Memory B cell (primary cell): ENCODE data around the gene METTL3.

Experiments used
- ATAC-seq: fragments of 150-1000 bp; cut with Tn5 transposase; 2 replicates; pipeline ENCODE4 v1.10.0; 2021; ENCODE audit warnings: low read depth, mild to moderate bottlenecking, moderate library complexity
- DNase-seq, 2 donors: peaks; one replicate each; pipeline ENCODE4 v3.0.0; 2022; ENCODE audit warnings: low spot score in 2 of 2
- H3K27ac Mint-ChIP-seq: one replicate; pipeline ENCODE4 v1.8.0; 2022; ENCODE audit warnings: mild to moderate bottlenecking, moderate library complexity, mixed read lengths
- H3K27me3 Mint-ChIP-seq: one replicate; pipeline ENCODE4 v1.8.0; 2022; ENCODE audit warnings: mixed read lengths
- H3K36me3 Mint-ChIP-seq: one replicate; pipeline ENCODE4 v1.8.0; 2022; ENCODE audit warnings: mild to moderate bottlenecking, mixed read lengths
- H3K4me1 Mint-ChIP-seq: one replicate; pipeline ENCODE4 v1.8.0; 2022; ENCODE audit warnings: mixed read lengths
- H3K4me3 Mint-ChIP-seq: one replicate; pipeline ENCODE4 v1.8.0; 2022; ENCODE audit warnings: mild to moderate bottlenecking, moderate library complexity, mixed read lengths
- H3K9me3 Mint-ChIP-seq: one replicate; pipeline ENCODE4 v1.8.0; 2022; ENCODE audit warnings: mixed read lengths

METTL3 gene

DNA sequence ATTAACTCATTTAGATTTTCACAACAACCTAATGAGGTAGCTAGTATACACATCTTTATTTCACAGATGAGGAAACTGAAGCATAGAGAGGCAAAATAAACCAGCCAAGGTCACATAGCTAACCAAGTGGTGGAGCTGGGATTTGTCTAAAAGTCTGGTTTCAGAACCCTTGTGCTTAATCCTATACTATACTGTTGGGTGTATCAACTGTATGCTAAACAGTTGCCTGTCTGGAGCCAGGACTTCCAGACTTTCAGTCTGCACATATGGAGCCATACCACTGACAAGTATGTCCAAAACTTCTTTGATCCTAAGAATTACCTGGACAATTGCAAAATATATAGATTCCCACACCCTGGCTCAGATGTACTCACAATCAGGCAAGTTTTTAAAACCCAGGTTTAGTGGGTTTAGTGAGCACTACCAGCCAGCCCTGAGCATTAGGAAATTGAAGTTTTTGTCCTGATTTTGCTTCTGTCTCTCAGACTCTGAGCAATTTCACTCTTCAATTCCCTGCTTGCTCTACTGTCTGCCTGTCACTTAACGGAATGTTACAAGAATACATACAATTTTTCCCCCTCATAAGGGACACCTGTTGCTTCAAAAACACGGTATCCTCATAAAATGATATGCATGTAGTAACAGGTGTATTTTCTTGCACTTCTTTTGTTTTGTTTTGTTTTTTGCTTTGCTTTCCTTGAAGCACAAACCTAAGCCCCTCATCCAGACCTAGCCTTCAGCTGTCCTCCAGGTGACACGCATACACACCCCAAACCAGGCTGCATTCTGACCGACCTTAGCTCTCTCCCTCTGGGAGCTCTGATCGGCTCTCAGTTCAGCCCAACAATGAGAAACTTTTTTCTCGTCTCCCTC is 24.6 kb upstream of the METTL3 start:
- Mint-ChIP-seq H3K36me3 (no peaks in the 10 kb centered on the region), H3K9me3 (no peaks in the 10 kb centered on the region), H3K4me3 (no peak overlapping the region), H3K27ac (no peak overlapping the region), H3K4me1 (peaks cover 12% of the 10 kb centered on the region), H3K27me3 (peaks cover 41% of the 10 kb centered on the region)
- no peak for DNase-seq
- no peak for ATAC-seq

DNA sequence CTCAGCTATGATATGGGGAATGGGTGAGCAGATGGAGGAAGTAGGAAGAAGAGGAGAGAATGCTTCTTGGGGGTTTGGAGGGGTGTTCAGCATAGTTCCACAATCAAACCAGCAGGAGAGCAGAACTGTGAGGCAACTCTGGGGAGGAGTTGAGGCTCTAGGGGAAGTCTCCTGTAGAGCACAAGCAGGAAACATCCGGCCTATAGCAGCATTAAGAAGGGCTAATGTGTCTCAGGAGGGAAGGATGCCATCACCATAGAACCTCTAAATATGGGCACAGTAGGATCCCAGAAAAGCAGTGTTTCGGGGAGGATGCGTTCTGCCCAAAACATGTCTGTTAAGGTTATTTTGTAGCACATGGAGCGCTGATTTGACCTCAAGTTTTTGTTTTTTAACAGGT is 23.4 kb upstream of the METTL3 start:
- H3K4me3 Mint-ChIP-seq = no peak overlapping the region
- H3K27ac Mint-ChIP-seq = no peak overlapping the region
- DNase-seq (no peak), ATAC-seq (no peak)
- H3K36me3 Mint-ChIP-seq = no peaks in the 10 kb centered on the region
- H3K9me3 Mint-ChIP-seq = no peaks in the 10 kb centered on the region
- H3K4me1 Mint-ChIP-seq = peaks cover 12% of the 10 kb centered on the region
- H3K27me3 Mint-ChIP-seq = peaks cover 38% of the 10 kb centered on the region

DNA sequence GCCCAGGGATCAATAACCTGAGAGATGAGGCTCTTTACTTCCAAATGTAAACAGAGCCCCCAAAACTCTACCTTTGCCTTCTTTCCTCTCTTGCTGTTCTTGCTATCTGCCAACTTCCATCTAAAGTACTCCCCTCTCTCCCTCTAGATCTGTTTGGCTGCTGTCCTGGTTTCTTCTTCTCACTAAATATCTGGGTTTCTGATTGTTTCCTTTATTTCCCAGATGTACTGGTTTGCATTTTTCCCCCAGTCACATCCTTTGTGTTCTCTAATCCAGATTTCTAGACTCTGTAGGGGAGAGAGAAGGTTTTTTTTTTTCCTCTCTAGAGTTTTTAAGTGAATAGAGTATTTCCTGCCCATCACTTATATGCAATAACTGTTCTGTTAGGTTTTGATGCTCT is 22.2 kb upstream of the METTL3 start:
- ATAC-seq = no peak
- DNase-seq = no peak
- Mint-ChIP-seq H3K27ac (no peak overlapping the region), H3K9me3 (no peaks in the 10 kb centered on the region), H3K4me3 (no peak overlapping the region), H3K27me3 (peaks cover 30% of the 10 kb centered on the region), H3K36me3 (no peaks in the 10 kb centered on the region), H3K4me1 (peaks cover 12% of the 10 kb centered on the region)

DNA sequence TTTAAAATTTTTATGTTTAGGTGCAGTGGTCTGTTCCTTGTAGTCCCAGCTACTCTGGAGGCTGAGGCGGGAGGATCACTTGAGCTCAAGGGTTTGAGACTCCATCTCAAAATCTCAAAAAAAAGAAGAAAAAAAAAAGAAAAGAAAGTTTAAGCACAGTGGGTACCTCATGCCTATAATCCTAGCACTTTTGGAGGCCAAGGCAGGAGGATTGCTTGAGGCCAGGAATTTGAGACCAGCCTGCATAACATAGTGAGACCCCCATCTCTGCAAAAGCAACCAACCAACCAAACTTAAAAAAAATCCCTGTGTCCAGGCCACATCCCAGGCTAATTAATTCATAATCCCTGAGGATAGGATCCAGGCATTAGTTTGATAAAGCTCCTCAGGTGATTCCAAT is 18.4 kb upstream of the METTL3 start:
- H3K27ac Mint-ChIP-seq = no peak overlapping the region
- no peaks in the 10 kb centered on the region for H3K9me3 Mint-ChIP-seq
- no peak for DNase-seq
- H3K4me1 Mint-ChIP-seq = peaks cover 5% of the 10 kb centered on the region
- no peak for ATAC-seq
- H3K4me3 Mint-ChIP-seq = no peak overlapping the region
- no peaks in the 10 kb centered on the region for H3K36me3 Mint-ChIP-seq
- H3K27me3 Mint-ChIP-seq = peaks cover 13% of the 10 kb centered on the region

DNA sequence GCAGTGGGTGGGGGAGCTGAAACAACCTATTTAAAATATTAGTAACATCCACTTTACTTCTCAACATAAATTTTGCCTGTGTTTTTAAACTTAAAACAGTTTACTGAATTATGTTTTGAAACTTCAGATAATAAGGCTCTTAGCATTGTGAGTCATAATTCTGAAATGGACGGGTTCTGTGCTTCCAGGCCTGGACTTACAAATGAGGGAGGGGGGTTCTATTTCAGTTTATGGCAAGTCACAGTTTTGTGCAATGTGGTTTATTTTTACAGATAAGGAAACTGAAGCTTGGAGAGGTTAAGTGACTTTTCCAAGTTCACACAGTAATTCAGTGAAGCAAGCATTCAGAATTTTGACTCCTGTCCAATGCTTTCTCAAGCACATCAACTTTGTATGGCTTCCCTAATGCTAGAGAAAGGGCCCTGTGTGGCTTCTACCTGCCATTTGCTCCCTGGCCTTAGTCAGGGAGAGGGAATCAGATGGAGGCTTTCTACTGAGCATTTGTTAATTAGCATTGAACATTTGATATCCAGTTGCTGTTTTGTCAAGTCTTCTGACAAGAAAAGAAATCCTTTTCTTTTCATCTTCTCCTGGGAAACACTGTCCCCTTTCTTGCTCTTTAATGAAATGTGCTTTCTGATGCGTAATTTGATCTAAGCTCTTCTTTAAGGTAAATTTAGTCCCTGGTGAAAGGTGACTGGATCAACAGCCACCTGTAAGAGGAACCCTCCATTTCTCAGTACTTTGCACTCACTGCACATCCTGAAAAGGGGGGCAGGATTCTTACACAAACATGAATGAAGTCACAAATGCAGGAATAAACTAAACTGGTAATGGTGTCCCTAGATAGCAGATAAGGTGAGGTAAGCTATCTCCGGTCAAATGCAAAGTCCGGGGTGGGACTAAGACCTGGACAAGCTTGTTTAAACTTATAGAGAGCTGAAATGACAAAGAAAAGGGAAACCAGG is 17.5 kb upstream of the METTL3 start:
- DNase-seq (no peak), ATAC-seq (no peak)
- Mint-ChIP-seq H3K9me3 (no peaks in the 10 kb centered on the region), H3K4me1 (peaks cover 5% of the 10 kb centered on the region), H3K27ac (no peak overlapping the region), H3K4me3 (no peak overlapping the region), H3K36me3 (no peaks in the 10 kb centered on the region), H3K27me3 (peaks cover 12% of the 10 kb centered on the region)

DNA sequence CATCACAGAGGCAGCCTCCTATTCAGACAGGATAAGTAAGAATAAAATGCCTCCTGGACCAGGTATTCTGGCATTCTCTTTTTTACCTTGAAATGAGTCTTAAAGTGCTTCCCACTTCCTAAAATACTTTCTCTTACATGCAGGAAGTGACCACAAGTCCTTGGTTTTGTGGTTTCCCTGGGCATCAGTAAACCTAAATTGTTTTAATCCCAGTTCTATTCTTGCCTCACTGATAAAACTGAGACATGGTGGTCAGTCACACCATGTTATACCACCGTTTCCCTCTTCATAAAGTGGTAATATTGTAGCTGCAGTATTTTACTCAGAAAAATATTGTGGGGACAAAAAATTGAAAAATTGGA is 16.2 kb upstream of the METTL3 start:
- Mint-ChIP-seq H3K4me3 (peak overlapping the region; percentile 84), H3K27me3 (peaks cover 13% of the 10 kb centered on the region), H3K9me3 (no peaks in the 10 kb centered on the region), H3K4me1 (peaks cover 8% of the 10 kb centered on the region), H3K36me3 (no peaks in the 10 kb centered on the region), H3K27ac (no peak overlapping the region)
- no peak for DNase-seq
- ATAC-seq = no peak

DNA sequence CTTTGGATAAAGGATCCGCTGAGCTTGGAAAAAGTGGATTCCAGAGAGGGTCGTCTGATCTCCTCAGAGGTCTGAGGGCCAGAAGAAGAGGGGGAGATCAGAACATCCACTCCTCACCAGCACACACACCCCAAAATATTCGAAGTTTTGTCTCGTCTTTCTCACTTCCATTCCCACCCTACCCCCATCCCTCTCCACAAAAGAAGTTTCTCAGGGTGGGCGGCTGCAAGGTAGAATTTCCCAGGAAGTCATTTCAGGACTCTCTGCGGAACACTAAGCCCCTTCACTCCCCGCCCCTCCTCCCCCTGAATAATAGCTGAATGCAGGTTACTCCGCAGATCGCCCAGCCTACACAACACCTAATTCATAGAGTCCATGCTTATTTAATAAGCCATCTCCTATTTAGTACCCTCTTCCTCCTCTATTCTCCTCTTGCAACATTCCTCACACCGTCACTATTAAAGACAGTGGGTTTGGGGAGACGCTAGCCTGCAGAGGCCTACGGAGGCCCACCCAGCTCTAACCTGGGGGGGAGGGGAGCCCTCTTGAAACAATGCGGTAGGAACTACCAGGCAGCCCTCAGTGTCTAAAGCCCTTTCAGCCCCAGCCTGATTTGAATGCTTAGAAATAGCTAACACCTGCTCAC is 15.7 kb upstream of the METTL3 start:
- DNase-seq (no peak), ATAC-seq (no peak)
- Mint-ChIP-seq H3K36me3 (no peaks in the 10 kb centered on the region), H3K27me3 (peaks cover 11% of the 10 kb centered on the region), H3K27ac (no peak overlapping the region), H3K4me1 (peaks cover 8% of the 10 kb centered on the region), H3K4me3 (peak overlapping the region; percentile 84), H3K9me3 (no peaks in the 10 kb centered on the region)

DNA sequence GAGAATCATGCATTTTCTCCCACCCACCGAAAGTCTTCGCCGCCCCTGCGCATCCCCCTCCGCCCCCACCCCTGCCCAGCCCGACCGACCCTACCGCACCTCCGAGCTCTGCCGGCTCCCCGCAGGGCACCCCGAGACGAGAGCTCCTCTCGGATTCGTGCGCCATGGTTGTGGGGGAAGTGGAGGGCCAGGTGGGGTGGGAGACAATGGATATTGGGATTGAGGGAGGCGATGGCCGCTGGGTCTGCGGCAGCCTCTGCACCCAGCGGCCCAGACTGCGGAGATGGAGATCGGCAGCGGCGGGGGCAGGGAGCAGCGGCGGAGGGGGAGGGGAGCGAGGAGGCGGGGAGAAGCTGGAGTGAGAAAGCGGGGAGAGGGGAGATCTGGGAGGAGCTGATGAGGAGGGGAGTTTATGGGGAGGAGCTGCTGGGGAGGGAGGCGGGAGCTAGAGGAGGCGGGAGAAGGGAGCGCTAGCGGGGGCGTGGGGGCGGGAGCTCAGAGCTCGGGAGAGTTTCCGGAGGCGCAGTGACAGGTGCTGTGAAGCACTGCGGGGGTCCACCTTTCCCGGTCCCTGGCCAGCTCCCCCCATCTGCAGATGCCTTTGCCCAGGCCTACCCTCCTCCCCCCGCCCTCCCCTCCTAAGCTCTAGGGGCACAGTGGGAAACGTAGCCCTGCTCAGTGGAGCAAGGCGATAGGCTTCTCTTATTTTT is 15.0 kb upstream of the METTL3 start, which contains the start of gene SALL2:
SALL2 (minus strand) TSS at position 385 of the 710 bp plus-strand sequence; CDS start at position 166, 219 bp downstream.
- no peaks in the 10 kb centered on the region for H3K36me3 Mint-ChIP-seq
- DNase-seq (peak in 1 of 2 donors; percentile 22), ATAC-seq (peak; percentile 47)
- peak within 1 kb of the TSS; percentile 0 for H3K27ac Mint-ChIP-seq
- H3K4me1 Mint-ChIP-seq = peaks cover 8% of the 10 kb centered on the region
- no peaks in the 10 kb centered on the region for H3K9me3 Mint-ChIP-seq
- peak within 1 kb of the TSS; percentile 84 for H3K4me3 Mint-ChIP-seq
- peaks cover 12% of the 10 kb centered on the region for H3K27me3 Mint-ChIP-seq

DNA sequence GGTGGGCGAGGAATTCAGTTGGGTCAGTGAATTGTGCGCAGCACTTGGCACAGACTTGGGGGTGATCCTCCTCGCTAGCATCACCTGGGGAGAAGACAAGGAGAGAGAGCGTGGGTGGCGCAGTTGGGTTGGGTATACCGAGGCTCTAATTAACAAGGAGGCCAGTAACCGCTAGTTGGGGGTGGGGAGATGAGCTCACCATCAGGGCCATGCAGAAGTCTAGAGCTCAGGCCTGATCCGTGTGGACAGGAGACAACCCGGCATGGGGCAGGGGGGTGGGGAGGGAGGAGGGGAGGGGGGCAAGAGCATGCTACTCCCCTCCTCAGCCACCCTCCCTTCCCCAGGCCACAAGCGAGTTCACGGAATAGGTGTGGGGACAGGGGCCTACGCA is 14.4 kb upstream of the METTL3 start:
- Mint-ChIP-seq H3K4me1 (peaks cover 8% of the 10 kb centered on the region), H3K27ac (peak overlapping the region; percentile 0), H3K36me3 (no peaks in the 10 kb centered on the region), H3K4me3 (peak overlapping the region; percentile 84), H3K27me3 (peaks cover 11% of the 10 kb centered on the region), H3K9me3 (no peaks in the 10 kb centered on the region)
- ATAC-seq (no peak), DNase-seq (no peak)

DNA sequence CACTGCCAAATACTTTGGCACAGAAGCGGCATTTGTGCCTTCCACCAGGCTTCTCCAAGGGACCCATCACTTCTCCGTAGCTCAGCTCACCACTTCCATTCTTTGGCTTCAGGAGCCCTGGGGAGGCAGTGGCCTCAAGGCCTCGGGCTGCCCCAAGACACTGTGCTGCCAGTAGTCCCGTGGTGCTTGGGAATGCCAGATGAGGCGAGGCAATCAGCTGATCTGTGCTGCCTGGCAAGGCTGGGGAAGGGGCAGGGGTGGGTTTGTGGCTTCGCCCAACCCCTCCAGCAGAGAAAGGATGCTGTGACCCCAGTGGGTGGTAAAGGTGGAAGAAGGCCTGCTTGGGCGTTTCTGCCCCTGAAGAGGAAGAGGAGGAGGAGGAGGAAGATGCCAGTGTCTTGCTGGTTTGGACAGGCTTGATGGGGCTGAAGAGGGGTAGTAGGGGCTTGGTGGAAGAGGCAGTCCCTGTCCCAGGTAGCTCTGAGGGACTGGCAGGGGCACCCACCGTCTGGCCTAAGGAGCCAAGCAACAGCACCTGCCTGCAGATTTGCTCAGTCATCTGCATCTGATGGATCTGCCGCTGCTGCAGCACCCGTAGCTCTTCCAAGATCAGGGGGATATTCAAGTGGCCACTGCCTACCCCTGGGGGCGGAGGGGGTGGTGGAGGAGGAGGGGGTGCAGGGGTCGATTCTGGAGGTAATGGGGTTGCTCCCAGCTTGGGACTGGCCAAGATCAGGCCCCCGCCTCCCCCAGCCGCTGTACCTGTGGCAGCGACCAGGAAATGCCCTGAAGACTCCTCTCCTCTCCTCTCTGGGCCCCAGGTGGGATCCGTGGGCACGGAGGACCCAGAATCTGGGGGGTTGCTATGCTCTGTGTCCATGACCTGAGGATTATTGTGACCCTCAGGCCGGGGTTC is 13.7 kb upstream of the METTL3 start:
- H3K4me3 Mint-ChIP-seq = peak overlapping the region; percentile 84
- no peaks in the 10 kb centered on the region for H3K9me3 Mint-ChIP-seq
- H3K36me3 Mint-ChIP-seq = no peaks in the 10 kb centered on the region
- H3K4me1 Mint-ChIP-seq = peaks cover 8% of the 10 kb centered on the region
- ATAC-seq = no peak
- H3K27ac Mint-ChIP-seq = no peak overlapping the region
- no peak for DNase-seq
- H3K27me3 Mint-ChIP-seq = peaks cover 11% of the 10 kb centered on the region

DNA sequence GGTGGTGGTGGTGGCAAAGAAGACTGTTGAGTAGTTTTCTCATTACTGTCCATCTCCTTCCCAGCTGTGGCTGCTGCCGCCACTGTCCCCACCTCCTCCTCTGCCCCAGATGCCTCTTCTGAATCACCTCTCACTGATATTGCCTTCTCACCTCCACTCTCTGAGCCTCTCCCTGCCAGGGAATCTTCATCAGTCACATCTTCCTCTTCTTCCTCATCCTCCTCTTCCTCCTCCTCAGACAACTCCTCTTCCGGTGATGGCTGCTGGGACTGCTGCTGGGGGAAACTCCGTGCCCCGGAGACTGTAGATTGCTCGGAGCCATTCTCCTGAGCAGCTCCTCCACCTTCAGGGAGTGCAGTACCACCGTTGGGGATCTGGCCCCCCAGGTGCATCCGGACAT is 12.1 kb upstream of the METTL3 start:
- peaks cover 8% of the 10 kb centered on the region for H3K4me1 Mint-ChIP-seq
- ATAC-seq (no peak), DNase-seq (no peak)
- H3K27me3 Mint-ChIP-seq = peaks cover 11% of the 10 kb centered on the region
- H3K36me3 Mint-ChIP-seq = no peaks in the 10 kb centered on the region
- H3K27ac Mint-ChIP-seq = no peak overlapping the region
- no peak overlapping the region for H3K4me3 Mint-ChIP-seq
- no peaks in the 10 kb centered on the region for H3K9me3 Mint-ChIP-seq

DNA sequence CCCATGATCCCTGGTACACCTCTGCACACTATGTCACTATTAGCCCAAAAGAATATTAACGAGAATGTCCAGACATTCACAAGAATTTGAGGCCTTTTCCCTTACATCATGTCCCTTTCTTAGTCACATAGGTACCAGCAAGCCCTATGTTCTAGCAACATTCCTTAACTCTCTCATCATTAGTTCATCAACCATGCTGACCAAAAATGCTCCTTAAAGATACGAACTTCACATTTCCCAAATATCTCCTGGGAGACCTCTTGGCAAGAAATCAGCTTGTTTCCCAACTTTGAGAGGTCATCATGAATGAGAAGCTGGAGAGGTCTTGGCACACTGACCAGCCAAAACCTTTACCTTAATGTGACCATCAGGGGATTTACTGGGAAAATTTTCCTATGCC is 10.4 kb upstream of the METTL3 start:
- ATAC-seq = no peak
- no peak overlapping the region for H3K4me3 Mint-ChIP-seq
- H3K27me3 Mint-ChIP-seq = peaks cover 11% of the 10 kb centered on the region
- H3K36me3 Mint-ChIP-seq = no peaks in the 10 kb centered on the region
- H3K9me3 Mint-ChIP-seq = no peaks in the 10 kb centered on the region
- DNase-seq = no peak
- no peak overlapping the region for H3K27ac Mint-ChIP-seq
- peaks cover 7% of the 10 kb centered on the region for H3K4me1 Mint-ChIP-seq

DNA sequence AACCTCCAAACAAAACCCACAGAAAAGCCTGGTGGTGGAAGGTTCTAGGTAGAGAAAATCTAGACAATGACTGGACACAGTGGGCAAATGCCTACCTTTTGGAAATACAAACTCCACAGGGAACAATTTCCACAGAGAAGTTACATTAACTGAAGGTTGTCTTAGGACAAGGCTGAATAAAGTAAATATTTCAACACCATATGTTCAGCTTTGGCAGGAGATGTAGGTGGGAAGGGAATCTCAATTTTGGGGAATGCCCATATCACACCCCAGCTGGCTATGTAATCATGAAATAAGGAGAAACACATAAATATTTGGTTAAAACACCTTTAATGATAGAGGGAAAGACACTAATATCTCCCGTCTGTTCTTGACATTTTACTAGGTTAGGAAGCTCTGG is 9.6 kb upstream of the METTL3 start:
- no peak for ATAC-seq
- Mint-ChIP-seq H3K4me3 (no peak overlapping the region), H3K27ac (no peak overlapping the region), H3K36me3 (no peaks in the 10 kb centered on the region), H3K4me1 (peaks cover 7% of the 10 kb centered on the region), H3K9me3 (no peaks in the 10 kb centered on the region), H3K27me3 (peaks cover 11% of the 10 kb centered on the region)
- DNase-seq = no peak
